Pulmonary artery endothelial cell (primary cell): Measurements from ENCODE around the gene MIEN1. TPM values are rescaled to one million over a fixed set of nuclear protein-coding genes. Genes with fewer than 3 reads are reported as not detected.
"Not testable (repeated sequence)": the region's sequence is repeated elsewhere in the genome, so short reads cannot be mapped to it uniquely, and the experiment has no call there.

Experiments
- DNase-seq: peaks from one replicate; pipeline ENCODE4 v3.0.0-alpha.2; 2011; ENCODE audit warnings: low read depth, low spot score
- total RNA-seq: library from RNA; depleted of rRNA; stranded (reverse); fragments of >200 nt; gene quantifications from 2 replicates; pipeline ENCODE4 v1.2.3, GENCODE V29; 2014

MIEN1 gene, protein sequence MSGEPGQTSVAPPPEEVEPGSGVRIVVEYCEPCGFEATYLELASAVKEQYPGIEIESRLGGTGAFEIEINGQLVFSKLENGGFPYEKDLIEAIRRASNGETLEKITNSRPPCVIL
- 12.5 and 16.7 TPM in 2 replicates for total RNA-seq

- peak; percentile 26 for DNase-seq
These were observed at the start of gene MIEN1 for GRCh38 chr17:39730095-39730921. Gene MIEN1 (minus strand): TSS chr17:39730532. CDS start chr17:39730495, 37 bp downstream.

DNA sequence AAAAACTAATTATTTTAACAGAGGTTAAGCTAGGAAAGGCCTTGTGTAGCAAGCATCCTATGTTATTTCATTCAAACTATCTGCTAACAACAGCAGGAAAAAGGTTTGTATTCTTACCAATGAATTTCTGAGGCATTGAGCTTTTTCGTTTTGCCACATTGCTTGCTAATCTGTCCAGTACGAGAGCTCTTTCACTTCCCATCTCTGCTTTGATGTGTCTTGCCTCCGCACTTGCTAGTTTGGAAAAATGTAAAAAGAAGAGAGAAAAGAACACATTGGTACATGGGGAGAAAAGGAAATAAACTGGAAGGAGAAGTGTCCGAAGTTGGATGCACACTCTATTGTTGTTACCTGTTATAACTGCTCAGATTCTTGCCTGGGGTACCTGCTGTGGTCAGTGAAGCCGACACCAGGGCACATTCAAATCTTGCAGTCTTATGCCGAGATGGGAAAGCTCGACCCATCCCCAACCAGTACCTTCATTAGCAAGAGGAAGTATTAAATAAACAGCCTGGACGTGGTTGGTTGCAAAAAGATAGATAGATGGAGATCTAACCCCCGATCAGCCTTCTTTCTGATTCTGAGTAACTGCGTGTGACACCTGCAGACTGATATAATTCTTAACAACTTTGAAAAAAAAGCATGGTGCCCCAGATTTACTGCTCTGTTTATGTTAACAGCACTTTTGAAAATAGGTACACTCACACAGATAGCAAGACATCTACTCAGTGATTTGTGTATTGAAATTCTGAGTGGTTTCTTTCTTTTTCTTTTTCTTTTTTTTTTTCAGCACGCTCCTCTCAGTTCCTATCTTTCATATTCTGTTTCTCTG lies 47.4 kb upstream of the MIEN1 start:
- no peak for DNase-seq

DNA sequence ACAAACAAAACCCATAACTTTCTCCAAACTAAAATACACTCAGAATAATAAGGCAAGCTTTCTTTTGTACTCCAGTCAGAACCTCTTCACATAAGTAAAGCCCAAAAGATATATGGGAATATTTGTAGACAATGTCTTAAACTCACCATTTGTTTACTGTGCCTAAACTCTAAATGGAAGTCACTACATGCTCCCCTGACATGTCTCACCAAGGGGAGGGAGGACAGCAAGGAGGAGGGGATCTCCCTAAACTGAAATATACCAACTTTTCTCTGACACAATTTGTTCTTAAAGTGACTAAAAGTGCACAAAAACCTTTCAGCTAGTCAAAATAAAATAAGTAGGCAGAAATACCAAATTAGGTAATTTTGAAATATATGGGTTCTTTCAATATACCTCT lies 45.9 kb upstream of the MIEN1 start:
- DNase-seq: no peak

- no peak for DNase-seq
These were observed 44.7 kb upstream of the MIEN1 start for GRCh38 chr17:39775031-39775430.

DNA sequence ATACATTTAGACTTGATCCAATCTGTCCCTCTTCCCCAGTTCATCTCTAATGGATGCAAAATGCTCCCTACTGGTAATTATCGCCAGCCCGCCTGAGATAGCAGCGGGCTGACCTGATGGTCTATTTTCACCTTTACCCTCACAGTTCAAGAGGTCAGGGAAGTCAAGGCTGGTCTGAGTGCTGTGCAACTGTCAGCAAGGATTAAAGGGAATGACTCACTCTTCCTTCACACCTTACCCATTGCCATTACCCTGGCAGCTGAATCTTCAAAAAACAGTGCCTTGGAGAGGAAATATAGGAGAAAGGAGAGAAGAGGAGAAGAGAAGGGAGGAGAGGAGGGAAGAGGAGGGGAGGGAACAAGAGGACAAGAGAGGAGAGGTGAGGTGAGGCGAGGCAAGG lies 43.7 kb upstream of the MIEN1 start:
- DNase-seq: no peak

DNA sequence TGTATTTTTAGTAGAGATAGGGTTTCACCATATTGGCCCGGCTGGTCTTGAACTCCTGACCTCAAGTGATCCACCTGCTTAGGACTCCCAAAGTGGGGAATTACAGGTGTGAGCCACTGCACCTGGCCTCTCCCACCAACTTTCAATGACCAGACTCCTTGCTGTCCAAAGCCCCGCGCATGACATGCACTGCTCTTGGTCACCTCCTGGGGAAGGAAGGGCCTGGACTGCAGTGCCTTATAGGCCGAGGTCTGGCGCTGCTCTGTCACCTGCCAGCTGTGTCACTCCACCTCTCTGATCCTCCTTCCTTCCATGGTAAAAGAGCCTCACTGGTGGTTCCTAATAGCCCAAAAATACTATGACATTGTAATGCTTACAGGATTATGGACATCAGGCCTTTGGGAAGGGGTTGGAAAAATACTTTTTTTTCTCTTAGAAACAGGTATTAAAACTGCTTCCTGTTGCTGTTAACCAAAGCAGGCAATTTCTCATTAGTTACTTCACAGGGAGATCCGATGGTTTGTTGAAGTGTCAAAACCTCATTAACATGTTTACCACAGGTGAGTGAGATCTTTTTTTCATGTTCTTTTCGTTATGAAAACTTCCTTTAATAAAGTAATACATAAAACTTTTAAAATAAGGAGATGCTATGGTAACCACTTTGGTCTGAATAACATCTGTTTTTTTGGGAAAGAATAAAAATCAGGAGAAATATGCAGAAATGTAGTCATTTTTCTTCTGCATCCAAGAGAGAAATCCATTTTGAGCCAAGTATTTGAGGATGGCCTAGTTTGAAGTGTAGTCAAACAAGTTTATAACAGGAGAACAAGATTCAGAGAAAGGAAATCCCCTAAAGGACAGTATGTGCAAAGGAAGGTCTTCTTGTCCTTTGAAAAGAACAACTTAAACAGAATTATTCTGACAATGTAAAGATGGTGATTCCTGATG lies 42.9 kb upstream of the MIEN1 start:
- DNase-seq: no peak

GRCh38 chr17:39772415-39772814 lies 42.1 kb upstream of the MIEN1 start:
- DNase-seq: no peak

GRCh38 chr17:39769974-39770587 lies 39.7 kb upstream of the MIEN1 start:
- DNase-seq: no peak

DNA sequence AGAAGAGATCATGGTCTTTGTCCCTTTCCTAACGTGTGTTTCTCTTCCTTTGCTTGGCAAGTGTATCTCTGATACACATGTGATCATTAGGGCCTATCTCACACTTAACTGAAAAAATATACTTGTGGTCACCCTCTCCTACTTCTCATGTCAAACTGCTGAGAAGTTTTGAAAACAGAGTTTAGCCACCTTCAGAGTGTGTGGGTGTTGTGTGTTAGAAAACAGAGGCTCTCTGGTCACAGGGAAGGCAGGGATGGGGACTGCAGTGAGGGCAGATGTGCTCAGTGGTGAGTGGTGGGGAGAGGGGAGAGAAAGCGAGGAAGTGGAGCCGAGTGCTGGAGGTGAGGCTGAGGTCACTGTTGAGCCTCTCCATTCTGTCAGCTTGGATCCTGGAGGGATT lies 36.8 kb upstream of the MIEN1 start:
- DNase-seq: no peak

DNA sequence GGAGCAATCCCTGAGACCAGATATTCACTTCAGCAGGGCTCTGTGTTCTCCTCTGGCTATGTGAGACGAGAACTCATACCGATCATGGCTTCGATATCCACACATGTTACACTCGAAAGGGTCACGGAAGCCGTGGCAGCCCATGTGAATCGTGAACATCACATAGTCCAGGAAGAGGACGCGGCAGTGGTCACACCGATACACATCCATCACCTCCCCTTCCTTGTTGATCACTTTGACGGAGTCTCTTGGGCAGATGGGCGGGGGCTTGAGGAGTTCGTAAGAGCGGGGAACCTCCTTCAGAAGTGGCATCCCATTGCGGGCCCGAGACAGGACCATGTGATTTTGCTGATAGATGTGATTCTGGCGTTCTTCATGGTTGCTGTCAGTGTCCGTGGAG lies 35.4 kb upstream of the MIEN1 start:
- no peak for DNase-seq

DNA sequence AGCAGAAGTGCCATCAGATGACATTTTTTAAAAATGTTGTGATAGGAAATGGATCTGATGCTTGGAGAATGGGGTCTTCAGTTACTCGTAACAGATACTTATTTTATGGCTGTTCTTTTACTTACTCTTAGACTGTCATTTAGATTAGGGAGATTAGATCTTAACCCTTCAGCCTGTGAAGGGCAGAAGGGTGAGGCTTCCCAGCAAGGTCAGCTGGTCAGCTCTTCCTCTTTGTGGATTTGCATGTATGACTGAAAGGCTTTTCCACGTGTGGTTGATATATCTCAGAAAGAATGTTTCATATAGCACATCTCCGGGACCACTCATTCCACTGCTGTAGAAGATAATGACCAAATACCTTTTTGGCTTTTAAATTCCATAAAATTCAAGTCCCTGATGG lies 34.8 kb upstream of the MIEN1 start:
- no peak for DNase-seq

GRCh38 chr17:39764171-39764570 lies 33.8 kb upstream of the MIEN1 start:
- DNase-seq: not testable (repeated sequence)

GRCh38 chr17:39763051-39763820 lies 32.9 kb upstream of the MIEN1 start:
- no peak for DNase-seq

- DNase-seq: no peak
These were observed 31.6 kb upstream of the MIEN1 start for GRCh38 chr17:39761861-39762496.

DNA sequence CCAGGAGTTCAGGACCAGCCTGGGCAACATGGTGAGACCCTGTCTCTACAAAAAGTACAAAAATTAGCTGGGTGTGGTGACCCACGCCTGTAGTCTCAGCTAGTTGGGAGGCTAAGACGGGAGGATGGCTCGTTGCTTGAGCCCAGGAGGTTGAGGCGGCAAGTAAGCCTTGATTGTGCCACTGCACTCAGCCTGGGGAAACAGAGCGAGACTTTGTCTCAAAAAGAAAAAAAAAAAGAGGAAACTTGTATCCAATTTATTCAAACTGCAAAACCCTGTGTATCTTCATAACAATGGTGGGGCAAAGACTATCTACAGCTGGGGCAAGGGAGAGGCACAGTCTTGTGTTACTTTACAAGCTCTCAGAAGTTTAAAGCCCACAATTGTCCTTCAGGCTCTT lies 28.9 kb upstream of the MIEN1 start:
- no peak for DNase-seq

- no peak for DNase-seq
These were observed 27.9 kb upstream of the MIEN1 start for GRCh38 chr17:39757931-39758873.

DNA sequence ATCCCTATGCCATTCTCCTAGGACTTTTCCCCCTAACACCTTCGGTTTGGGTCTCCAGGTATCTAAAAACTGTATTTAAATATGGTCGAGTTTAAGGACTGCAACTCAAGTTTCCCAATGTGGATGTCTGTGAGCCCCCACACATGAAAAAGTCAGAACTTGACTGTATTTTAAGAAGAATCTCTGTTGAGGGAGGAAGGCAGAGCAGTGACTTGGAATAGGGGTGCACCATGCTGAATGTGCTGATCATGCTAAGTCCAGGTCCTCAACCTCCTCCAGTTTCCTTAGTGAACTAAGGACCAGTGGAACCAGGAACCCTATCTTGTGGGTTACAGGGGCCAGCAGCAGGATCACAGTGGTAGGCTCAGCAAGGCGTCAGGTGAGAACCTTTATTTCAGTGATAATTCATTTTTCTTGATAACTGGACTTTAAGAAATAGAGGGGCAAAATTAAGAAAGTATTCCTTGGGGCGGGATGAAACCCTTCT lies 26.9 kb upstream of the MIEN1 start:
- DNase-seq: no peak

- no peak for DNase-seq
These were observed 26.2 kb upstream of the MIEN1 start for GRCh38 chr17:39756380-39757079.
